ENCODE data around the gene DRC3. TPM values are rescaled to one million over a fixed set of nuclear protein-coding genes. Genes with fewer than 3 reads are reported as not detected.
"Not testable (repeated sequence)": the region's sequence is repeated elsewhere in the genome, so short reads cannot be mapped to it uniquely, and the experiment has no call there.

Gene DRC3
- total RNA-seq, 1 experiment from 2014 or later = not detected

- no peaks in the 10 kb centered on the region for H3K36me3 ChIP-seq (ENCODE audit: insufficient read depth, low read length)
- H3K9ac ChIP-seq (ENCODE audit: low read length) = no peak overlapping the region
- no peaks in the 10 kb centered on the region for H3K79me2 ChIP-seq (ENCODE audit: low read length)
- no peak overlapping the region for H3K27ac ChIP-seq (ENCODE audit: low read length)
- DNase-seq = no peak
- H3K9me2 ChIP-seq (replicated peaks; ENCODE audit: insufficient read depth, low read length) = no peaks in the 10 kb centered on the region
- no peak overlapping the region for H3K4me3 ChIP-seq (ENCODE audit: low read length)
- peaks cover 20% of the 10 kb centered on the region for H3K4me1 ChIP-seq (ENCODE audit: low read length)
- no peak overlapping the region for H3K4me2 ChIP-seq (ENCODE audit: low read depth, low read length, poor library complexity, severe bottlenecking)
- no peak overlapping the region for H2AFZ ChIP-seq (ENCODE audit: low read length)
- no peaks in the 10 kb centered on the region for H3K27me3 ChIP-seq (ENCODE audit: low read length)
- peaks cover 5% of the 10 kb centered on the region; the same call in 1 of the 2 replicates for H4K20me1 ChIP-seq (ENCODE audit: insufficient read depth, low read depth, low read length)
- no peaks in the 10 kb centered on the region for H3K9me3 ChIP-seq (ENCODE audit: low read length)
Observed at GRCh38 chr17:17937958-17938357, 34.7 kb upstream of the DRC3 start.

DNA sequence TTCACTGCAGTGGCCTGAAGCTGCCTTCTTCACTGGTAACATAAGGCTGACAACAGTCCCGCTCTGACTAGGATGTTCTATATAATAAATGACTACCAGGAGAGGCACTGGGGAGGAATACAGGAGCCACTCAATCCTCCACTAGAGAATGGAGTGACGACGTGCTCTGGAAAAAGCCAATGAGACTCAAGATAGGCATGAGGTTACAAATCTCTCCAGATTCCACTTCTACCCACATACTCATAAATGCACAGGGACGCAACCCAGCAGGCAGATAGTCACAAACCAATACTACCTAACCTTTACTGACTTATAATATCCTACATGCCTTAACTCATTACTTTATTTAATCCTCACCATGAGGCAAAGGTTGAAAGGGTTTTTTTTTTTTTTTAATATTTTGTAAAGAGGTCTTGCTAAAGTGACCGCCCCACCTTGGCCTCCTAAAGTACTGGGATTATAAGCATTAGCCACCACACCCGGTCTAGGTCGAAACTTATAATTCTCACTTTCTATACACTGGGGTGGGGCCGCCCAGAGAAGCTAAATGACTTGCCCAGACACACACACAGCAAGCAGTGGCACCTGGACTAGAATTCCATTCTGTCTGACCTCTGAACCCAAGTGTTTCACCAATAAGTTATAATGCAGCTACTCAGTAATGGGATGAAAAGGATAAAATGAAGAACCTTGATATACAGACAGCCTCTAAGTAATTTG is 34.1 kb upstream of the DRC3 start:
- Histone ChIP-seq H3K36me3 (ENCODE audit: insufficient read depth, low read length) (no peaks in the 10 kb centered on the region), H3K79me2 (ENCODE audit: low read length) (no peaks in the 10 kb centered on the region), H3K4me2 (ENCODE audit: low read depth, low read length, poor library complexity, severe bottlenecking) (no peak overlapping the region), H3K4me1 (ENCODE audit: low read length) (peaks cover 24% of the 10 kb centered on the region), H3K9me2 (replicated peaks; ENCODE audit: insufficient read depth, low read length) (no peaks in the 10 kb centered on the region), H3K9me3 (ENCODE audit: low read length) (no peaks in the 10 kb centered on the region), H2AFZ (ENCODE audit: low read length) (no peak overlapping the region), H3K27ac (ENCODE audit: low read length) (no peak overlapping the region), H4K20me1 (ENCODE audit: insufficient read depth, low read depth, low read length) (peaks cover 5% of the 10 kb centered on the region; the same call in 1 of the 2 replicates), H3K27me3 (ENCODE audit: low read length) (no peaks in the 10 kb centered on the region), H3K9ac (ENCODE audit: low read length) (no peak overlapping the region), H3K4me3 (ENCODE audit: low read length) (no peak overlapping the region)
- no peak for DNase-seq

GRCh38 chr17:17939941-17940340 is 32.7 kb upstream of the DRC3 start:
- H3K9me3 ChIP-seq (ENCODE audit: low read length); H3K27ac ChIP-seq (ENCODE audit: low read length); H3K9ac ChIP-seq (ENCODE audit: low read length); H3K4me2 ChIP-seq (ENCODE audit: low read depth, low read length, poor library complexity, severe bottlenecking); H3K36me3 ChIP-seq (ENCODE audit: insufficient read depth, low read length); H4K20me1 ChIP-seq (ENCODE audit: insufficient read depth, low read depth, low read length); DNase-seq; H3K79me2 ChIP-seq (ENCODE audit: low read length); H2AFZ ChIP-seq (ENCODE audit: low read length); H3K9me2 ChIP-seq (replicated peaks; ENCODE audit: insufficient read depth, low read length); H3K4me3 ChIP-seq (ENCODE audit: low read length); H3K27me3 ChIP-seq (ENCODE audit: low read length): not testable (repeated sequence)
- H3K4me1 ChIP-seq (ENCODE audit: low read length) = peaks cover 24% of the 10 kb centered on the region

DNA sequence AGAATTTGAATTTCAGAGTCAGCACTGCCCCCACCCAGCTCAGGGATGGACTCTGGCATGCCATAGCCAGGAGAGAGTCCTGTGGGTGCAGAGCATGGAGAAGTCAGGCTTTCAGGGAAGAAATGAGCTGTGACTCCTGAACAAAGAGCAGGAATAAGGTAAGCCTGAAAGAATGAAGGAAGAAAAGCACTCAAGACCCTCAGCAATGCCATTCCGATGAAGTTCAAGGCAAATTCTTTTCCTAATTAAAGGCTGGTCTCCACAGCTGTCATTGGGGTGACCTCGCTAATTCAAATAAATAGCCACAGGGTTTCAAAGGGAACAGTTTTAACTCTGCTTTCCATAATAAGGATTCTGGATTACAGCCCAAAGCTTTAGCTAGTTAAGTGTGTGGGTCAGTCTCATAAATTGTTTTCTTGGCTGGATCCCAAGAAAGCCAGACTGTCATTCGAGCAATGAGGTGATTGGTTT is 32.2 kb upstream of the DRC3 start:
- DNase-seq = no peak
- no peaks in the 10 kb centered on the region for H3K9me2 ChIP-seq (replicated peaks; ENCODE audit: insufficient read depth, low read length)
- peaks cover 24% of the 10 kb centered on the region for H3K4me1 ChIP-seq (ENCODE audit: low read length)
- H3K4me2 ChIP-seq (ENCODE audit: low read depth, low read length, poor library complexity, severe bottlenecking) = no peak overlapping the region
- no peak overlapping the region for H3K27ac ChIP-seq (ENCODE audit: low read length)
- H4K20me1 ChIP-seq (ENCODE audit: insufficient read depth, low read depth, low read length) = peaks cover 5% of the 10 kb centered on the region; the same call in 1 of the 2 replicates
- H3K27me3 ChIP-seq (ENCODE audit: low read length) = no peaks in the 10 kb centered on the region
- H3K79me2 ChIP-seq (ENCODE audit: low read length) = no peaks in the 10 kb centered on the region
- no peak overlapping the region for H2AFZ ChIP-seq (ENCODE audit: low read length)
- H3K36me3 ChIP-seq (ENCODE audit: insufficient read depth, low read length) = no peaks in the 10 kb centered on the region
- no peak overlapping the region for H3K4me3 ChIP-seq (ENCODE audit: low read length)
- no peak overlapping the region for H3K9ac ChIP-seq (ENCODE audit: low read length)
- no peaks in the 10 kb centered on the region for H3K9me3 ChIP-seq (ENCODE audit: low read length)

DNA sequence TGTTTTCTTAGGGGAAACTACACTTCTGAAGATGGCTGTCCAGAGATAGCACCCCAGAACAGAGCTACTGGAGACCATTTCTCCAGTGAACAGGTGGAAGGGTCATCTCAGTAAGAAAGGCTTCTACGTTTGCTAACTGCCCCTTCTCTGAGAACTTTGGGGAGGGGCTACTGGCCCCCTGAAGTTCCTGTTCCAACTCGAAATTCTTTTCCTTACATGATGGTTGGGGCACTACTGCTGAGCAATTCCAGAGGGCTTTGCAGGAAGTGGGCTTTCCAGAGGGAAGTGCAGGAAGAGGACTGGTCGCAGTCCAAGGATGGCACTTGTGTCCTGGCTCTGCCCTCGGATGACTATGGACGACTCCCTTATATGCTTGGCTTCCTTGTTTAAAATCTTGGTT is 31.6 kb upstream of the DRC3 start:
- Histone ChIP-seq H3K4me3 (ENCODE audit: low read length) (no peak overlapping the region), H3K79me2 (ENCODE audit: low read length) (no peaks in the 10 kb centered on the region), H3K4me1 (ENCODE audit: low read length) (peaks cover 21% of the 10 kb centered on the region), H3K36me3 (ENCODE audit: insufficient read depth, low read length) (no peaks in the 10 kb centered on the region), H3K27ac (ENCODE audit: low read length) (no peak overlapping the region), H3K4me2 (ENCODE audit: low read depth, low read length, poor library complexity, severe bottlenecking) (no peak overlapping the region), H3K9ac (ENCODE audit: low read length) (no peak overlapping the region), H2AFZ (ENCODE audit: low read length) (no peak overlapping the region), H3K9me2 (replicated peaks; ENCODE audit: insufficient read depth, low read length) (no peaks in the 10 kb centered on the region), H3K9me3 (ENCODE audit: low read length) (no peaks in the 10 kb centered on the region), H3K27me3 (ENCODE audit: low read length) (no peaks in the 10 kb centered on the region), H4K20me1 (ENCODE audit: insufficient read depth, low read depth, low read length) (peaks cover 5% of the 10 kb centered on the region; the same call in 1 of the 2 replicates)
- DNase-seq = no peak

GRCh38 chr17:17942846-17943245 is 29.8 kb upstream of the DRC3 start:
- no peak for DNase-seq
- no peak overlapping the region for H3K27ac ChIP-seq (ENCODE audit: low read length)
- H4K20me1 ChIP-seq (ENCODE audit: insufficient read depth, low read depth, low read length) = peaks cover 5% of the 10 kb centered on the region; the same call in 1 of the 2 replicates
- H3K9ac ChIP-seq (ENCODE audit: low read length) = no peak overlapping the region
- H3K36me3 ChIP-seq (ENCODE audit: insufficient read depth, low read length) = no peaks in the 10 kb centered on the region
- H3K4me1 ChIP-seq (ENCODE audit: low read length) = peaks cover 20% of the 10 kb centered on the region
- no peaks in the 10 kb centered on the region for H3K9me3 ChIP-seq (ENCODE audit: low read length)
- no peak overlapping the region for H3K4me3 ChIP-seq (ENCODE audit: low read length)
- H3K79me2 ChIP-seq (ENCODE audit: low read length) = no peaks in the 10 kb centered on the region
- H3K9me2 ChIP-seq (replicated peaks; ENCODE audit: insufficient read depth, low read length) = no peaks in the 10 kb centered on the region
- no peaks in the 10 kb centered on the region for H3K27me3 ChIP-seq (ENCODE audit: low read length)
- H2AFZ ChIP-seq (ENCODE audit: low read length) = no peak overlapping the region
- no peak overlapping the region for H3K4me2 ChIP-seq (ENCODE audit: low read depth, low read length, poor library complexity, severe bottlenecking)

GRCh38 chr17:17943281-17943984 is 29.2 kb upstream of the DRC3 start:
- DNase-seq = no peak
- Histone ChIP-seq H3K4me1 (ENCODE audit: low read length) (peaks cover 20% of the 10 kb centered on the region), H3K9ac (ENCODE audit: low read length) (no peak overlapping the region), H2AFZ (ENCODE audit: low read length) (no peak overlapping the region), H3K27ac (ENCODE audit: low read length) (no peak overlapping the region), H3K9me2 (replicated peaks; ENCODE audit: insufficient read depth, low read length) (no peaks in the 10 kb centered on the region), H3K79me2 (ENCODE audit: low read length) (no peaks in the 10 kb centered on the region), H3K4me2 (ENCODE audit: low read depth, low read length, poor library complexity, severe bottlenecking) (no peak overlapping the region), H3K9me3 (ENCODE audit: low read length) (no peaks in the 10 kb centered on the region), H4K20me1 (ENCODE audit: insufficient read depth, low read depth, low read length) (peaks cover 5% of the 10 kb centered on the region; the same call in 1 of the 2 replicates), H3K4me3 (ENCODE audit: low read length) (no peak overlapping the region), H3K27me3 (ENCODE audit: low read length) (no peaks in the 10 kb centered on the region), H3K36me3 (ENCODE audit: insufficient read depth, low read length) (no peaks in the 10 kb centered on the region)

DNA sequence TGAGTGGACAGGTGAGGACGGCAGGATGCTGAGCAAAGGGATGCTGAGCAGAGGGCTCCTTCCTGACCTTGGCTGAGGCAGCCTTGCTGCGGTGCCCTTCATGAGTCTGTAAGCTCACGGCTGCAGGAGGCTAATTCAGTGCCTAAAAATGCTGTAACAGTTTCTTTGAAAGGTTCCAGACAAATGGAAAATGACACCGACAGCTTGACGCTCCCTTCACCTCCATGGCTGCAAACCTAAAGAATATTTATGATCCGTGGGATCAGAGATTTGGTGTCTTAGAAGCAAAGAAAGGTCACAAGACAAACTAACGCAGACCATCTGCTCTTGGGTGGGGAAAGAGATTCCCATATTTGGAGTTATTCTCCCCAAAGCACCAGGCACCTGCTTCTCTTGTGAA is 28.4 kb upstream of the DRC3 start:
- Histone ChIP-seq H2AFZ (ENCODE audit: low read length) (no peak overlapping the region), H3K9me2 (replicated peaks; ENCODE audit: insufficient read depth, low read length) (no peaks in the 10 kb centered on the region), H3K4me1 (ENCODE audit: low read length) (peaks cover 20% of the 10 kb centered on the region), H4K20me1 (ENCODE audit: insufficient read depth, low read depth, low read length) (peaks cover 5% of the 10 kb centered on the region; the same call in 1 of the 2 replicates), H3K27me3 (ENCODE audit: low read length) (no peaks in the 10 kb centered on the region), H3K4me3 (ENCODE audit: low read length) (no peak overlapping the region), H3K4me2 (ENCODE audit: low read depth, low read length, poor library complexity, severe bottlenecking) (no peak overlapping the region), H3K36me3 (ENCODE audit: insufficient read depth, low read length) (no peaks in the 10 kb centered on the region), H3K27ac (ENCODE audit: low read length) (no peak overlapping the region), H3K9me3 (ENCODE audit: low read length) (no peaks in the 10 kb centered on the region), H3K79me2 (ENCODE audit: low read length) (no peaks in the 10 kb centered on the region), H3K9ac (ENCODE audit: low read length) (no peak overlapping the region)
- no peak for DNase-seq
